Measurements from ENCODE around the gene PLS3. TPM values are rescaled to one million over a fixed set of nuclear protein-coding genes. Genes with fewer than 3 reads are reported as not detected.

The PLS3 gene
- polyA plus RNA-seq, 12 donors: 61.9 to 140 (median 103) TPM; not detected in 1

DNA sequence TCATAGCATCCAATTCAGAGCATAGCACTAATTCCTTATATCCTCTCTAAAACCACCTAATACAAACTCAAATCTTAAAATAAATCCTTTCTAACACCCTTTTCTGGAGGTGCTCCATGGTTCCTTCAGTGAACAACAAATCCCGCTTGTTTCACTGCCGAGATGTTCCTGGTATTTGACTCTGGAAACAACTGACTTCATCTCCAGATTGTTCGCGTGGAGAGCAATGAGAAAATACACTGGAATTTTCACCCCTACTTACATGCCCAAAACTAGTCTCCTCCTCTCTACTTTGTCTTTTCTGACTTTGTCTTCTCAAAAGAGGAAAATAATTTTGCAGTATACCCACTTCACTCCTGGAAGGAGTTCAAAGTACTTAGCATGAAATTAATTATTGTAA lies 129.0 kb downstream of the PLS3 start:
- peak; percentile 9 for DNase-seq

GRCh38 chrX:115690511-115691216 lies 129.7 kb downstream of the PLS3 start:
- DNase-seq: peak; percentile 72

DNA sequence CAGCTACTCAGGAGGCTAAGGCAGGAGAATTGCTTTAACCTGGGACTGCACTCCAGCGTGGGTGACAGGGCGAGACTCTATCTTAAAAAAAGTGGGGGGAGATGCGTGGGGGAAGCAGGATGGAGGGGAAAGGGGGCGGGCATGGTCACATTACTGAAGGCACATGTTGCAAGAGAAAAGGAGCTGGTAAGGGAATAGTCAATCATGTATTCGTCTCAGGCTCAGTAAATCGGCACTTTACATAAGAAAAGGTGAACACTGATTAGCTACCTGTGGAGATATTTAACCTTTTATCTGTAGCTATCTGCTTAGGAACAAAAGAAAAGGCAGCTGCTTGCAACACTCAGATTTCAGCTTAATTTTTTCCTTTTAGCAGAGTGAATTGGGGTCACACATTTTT lies 132.5 kb downstream of the PLS3 start:
- no peak for DNase-seq

- no peak for DNase-seq
These were observed 133.1 kb downstream of the PLS3 start for GRCh38 chrX:115694028-115694427.

DNA sequence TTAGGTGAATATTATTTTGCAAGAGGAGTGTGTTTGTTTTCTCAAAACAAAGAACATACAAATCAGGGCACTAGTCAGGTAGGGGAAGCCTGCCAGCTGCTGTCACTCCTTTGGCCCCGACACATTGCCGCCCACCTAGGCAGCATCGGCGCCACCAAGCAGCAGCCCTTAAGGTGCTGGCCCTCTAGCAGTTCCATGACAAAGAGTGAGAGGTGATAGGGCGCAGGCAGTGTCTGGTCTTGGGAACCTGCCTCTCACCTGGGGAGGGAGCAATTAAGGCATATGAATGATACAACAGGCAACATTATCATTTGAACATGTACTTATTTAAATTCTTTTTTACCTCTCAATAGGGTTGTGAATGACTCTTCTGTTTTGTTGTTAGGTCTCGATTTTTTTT lies 135.1 kb downstream of the PLS3 start:
- DNase-seq: no peak

GRCh38 chrX:115696939-115697338 lies 136.0 kb downstream of the PLS3 start:
- no peak for DNase-seq

- no peak for DNase-seq
These were observed 136.8 kb downstream of the PLS3 start for GRCh38 chrX:115697806-115698205.

All from muscle of arm (tissue), 12 donors.